Measurements from ENCODE around the gene SLC25A11.

DNA sequence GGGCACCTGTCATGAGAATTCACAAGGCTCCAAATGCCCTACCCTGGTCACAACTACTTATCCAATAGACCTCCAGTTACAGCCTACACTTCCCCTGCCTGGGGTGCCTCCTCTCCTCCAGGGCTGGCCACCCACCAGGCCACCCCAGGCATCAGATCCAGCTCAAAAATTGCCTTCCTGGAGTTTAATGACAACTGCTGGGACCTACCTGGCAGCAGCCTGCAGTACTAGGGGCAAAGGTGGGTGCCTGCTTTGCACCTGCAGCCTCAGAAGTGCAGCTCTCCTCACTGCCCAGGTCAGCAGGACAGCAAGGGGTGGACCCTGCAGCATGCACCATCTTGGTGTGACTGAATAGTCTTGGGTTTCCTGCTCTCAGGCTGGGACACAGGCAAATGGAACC, 4.2 kb downstream of the SLC25A11 start:
- TF ChIP-seq, protein P1, sequence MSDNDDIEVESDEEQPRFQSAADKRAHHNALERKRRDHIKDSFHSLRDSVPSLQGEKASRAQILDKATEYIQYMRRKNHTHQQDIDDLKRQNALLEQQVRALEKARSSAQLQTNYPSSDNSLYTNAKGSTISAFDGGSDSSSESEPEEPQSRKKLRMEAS (IDR thresholded peaks at IDR 0.05; ENCODE audit: low read depth) = no peak
- TF ChIP-seq CTCF (IDR thresholded peaks at IDR 0.05) (no peak), MEF2A (IDR thresholded peaks at IDR 0.05; ENCODE audit: borderline replicate concordance, low read depth) (no peak), POLR2AphosphoS5 (IDR thresholded peaks at IDR 0.05; ENCODE audit: low read depth, low read length) (no peak)
